Keratinocyte (primary cell): ENCODE data around the gene GNG14.

Source experiments
- CTCF ChIP-seq, 3 experiments: IDR thresholded peaks in 1 of 3; conservative IDR thresholded peaks in 1 of 3; optimal IDR thresholded peaks in 1 of 3; 2 replicates in 2 of 3; 3 replicates in 1 of 3; pipeline versions ENCODE3 to v1.5.1; 2011; ENCODE audit warnings: low read length in 3 of 3, mild to moderate bottlenecking in 3 of 3, moderate library complexity in 2 of 3, control low read depth in 1 of 3, inconsistent platforms in 1 of 3; ENCODE audit not compliant: insufficient read depth in 2 of 3; ENCODE audit errors: extremely low read depth in 1 of 3
- EZH2 ChIP-seq: IDR thresholded peaks from one replicate; pipeline ENCODE4 v1.6.1; 2012; ENCODE audit warnings: inconsistent platforms, mild to moderate bottlenecking, low read length, moderate library complexity

- TF ChIP-seq CTCF (optimal IDR thresholded peaks at IDR 0.05 in 1 of 3, IDR thresholded peaks at IDR 0.05 in 1 of 3, conservative IDR thresholded peaks at IDR 0.05 in 1 of 3; ENCODE audit: extremely low read depth in 1 of 3, insufficient read depth in 2 of 3, low read length in 3 of 3) (no peak), EZH2 (no peak)
These were observed 20.0 kb upstream of the GNG14 start for GRCh38 chr19:12667731-12668302.
